ENCODE data around the gene REC8. TPM values are rescaled to one million over a fixed set of nuclear protein-coding genes. Genes with fewer than 3 reads are reported as not detected.
"Not testable (repeated sequence)": the region's sequence is repeated elsewhere in the genome, so short reads cannot be mapped to it uniquely, and the experiment has no call there.

REC8 gene
- total RNA-seq, 1 donor from 2014 or later: 10.1 TPM

DNA sequence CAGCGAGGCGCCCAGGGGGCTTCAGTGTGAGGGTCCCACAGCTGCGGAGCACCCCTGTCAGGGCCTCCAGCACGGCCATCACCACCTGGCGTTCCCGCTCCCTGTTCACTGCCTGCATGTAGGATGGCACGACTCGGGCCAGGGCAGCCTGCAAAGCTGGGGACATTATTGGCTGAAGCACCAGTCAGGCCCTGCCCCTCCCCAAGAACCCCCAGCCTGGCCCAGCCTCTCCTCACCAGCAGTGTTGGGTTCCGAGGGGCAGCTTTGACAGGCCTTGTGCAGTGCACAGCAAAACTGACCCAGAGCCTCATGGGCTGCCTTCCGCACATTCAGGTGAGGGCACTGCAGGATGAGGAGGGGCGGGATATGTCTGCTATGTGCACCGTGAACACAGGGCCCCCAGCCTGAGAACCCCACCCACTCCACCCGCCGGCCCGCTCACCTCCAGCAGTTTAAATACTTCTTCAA lies 11.2 kb downstream of the REC8 start:
- no peak for DNase-seq (ENCODE audit: low spot score)

GRCh38 chr14:24184104-24184970 lies 12.5 kb downstream of the REC8 start:
- no peak for DNase-seq (ENCODE audit: low spot score)

DNA sequence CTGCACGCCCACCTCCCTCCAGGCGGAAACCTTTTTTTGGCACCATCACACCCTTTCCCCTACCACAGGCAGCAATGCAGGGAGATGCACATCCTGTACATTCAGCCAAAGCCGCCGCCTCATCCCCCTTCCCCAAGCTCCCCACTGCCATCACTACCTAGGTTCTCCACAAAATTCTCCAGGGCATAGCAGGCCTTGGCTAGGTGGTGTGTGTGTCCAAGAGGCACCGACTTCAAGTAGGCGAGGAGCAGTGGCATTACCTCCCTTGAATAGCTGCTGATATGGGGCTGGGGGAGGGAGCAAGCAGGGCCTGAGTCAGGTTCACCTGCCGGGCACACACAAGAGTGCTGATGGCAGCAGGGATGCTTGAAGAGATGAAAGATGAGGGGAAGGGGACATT lies 13.1 kb downstream of the REC8 start:
- no peak for DNase-seq (ENCODE audit: low spot score)

GRCh38 chr14:24185741-24186140 lies 13.9 kb downstream of the REC8 start:
- DNase-seq (ENCODE audit: low spot score): no peak

- no peak for DNase-seq (ENCODE audit: low spot score)
Measured at GRCh38 chr14:24186831-24187538, 15.1 kb downstream of the REC8 start.

- no peak for DNase-seq (ENCODE audit: low spot score)
Measured at GRCh38 chr14:24187539-24187915, 15.6 kb downstream of the REC8 start.

GRCh38 chr14:24188251-24189058 lies 16.6 kb downstream of the REC8 start, which contains the start of gene IPO4:
IPO4 (minus strand) TSS chr14:24188816; CDS start chr14:24188787, 29 bp downstream.
- DNase-seq (ENCODE audit: low spot score): peak; percentile 98

DNA sequence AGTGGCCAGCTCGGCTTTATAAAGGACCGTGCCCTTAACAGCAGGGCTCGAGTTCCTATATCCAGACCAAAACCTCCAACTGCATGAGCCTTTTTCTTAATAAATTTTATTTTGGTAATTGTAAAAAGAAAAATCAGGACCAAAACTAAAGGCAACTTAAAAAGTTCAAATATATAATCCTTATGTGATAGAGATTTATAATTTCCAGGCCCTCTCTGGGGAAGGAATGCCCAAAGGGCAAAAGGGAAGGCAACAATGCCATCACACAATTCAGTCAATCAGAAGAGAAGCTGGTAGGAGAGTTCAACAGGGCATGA lies 17.1 kb downstream of the REC8 start:
- DNase-seq (ENCODE audit: low spot score): no peak

DNA sequence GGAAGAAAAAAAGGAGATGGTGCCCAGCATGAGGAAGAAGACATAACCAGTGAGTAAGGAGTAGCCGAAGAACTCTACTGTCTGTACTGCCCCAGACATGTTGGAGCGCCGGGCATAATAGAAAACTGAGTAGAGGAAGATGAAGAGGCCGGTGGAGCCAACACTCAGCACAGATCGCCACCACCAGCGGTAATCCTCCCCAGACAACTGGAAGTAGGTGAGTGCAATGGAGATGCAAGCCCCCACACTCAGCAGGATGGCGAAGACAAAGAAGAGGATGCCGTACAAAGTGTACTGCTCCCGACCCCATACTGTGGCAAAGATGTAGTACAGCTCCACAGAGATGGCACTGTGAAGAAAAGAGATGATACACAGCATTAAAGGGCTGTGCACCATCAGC lies 17.6 kb downstream of the REC8 start:
- no peak for DNase-seq (ENCODE audit: low spot score)

- no peak for DNase-seq (ENCODE audit: low spot score)
Measured at GRCh38 chr14:24190416-24190815, 18.5 kb downstream of the REC8 start.

- no peak for DNase-seq (ENCODE audit: low spot score)
Measured at GRCh38 chr14:24192933-24193332, 21.1 kb downstream of the REC8 start.

DNA sequence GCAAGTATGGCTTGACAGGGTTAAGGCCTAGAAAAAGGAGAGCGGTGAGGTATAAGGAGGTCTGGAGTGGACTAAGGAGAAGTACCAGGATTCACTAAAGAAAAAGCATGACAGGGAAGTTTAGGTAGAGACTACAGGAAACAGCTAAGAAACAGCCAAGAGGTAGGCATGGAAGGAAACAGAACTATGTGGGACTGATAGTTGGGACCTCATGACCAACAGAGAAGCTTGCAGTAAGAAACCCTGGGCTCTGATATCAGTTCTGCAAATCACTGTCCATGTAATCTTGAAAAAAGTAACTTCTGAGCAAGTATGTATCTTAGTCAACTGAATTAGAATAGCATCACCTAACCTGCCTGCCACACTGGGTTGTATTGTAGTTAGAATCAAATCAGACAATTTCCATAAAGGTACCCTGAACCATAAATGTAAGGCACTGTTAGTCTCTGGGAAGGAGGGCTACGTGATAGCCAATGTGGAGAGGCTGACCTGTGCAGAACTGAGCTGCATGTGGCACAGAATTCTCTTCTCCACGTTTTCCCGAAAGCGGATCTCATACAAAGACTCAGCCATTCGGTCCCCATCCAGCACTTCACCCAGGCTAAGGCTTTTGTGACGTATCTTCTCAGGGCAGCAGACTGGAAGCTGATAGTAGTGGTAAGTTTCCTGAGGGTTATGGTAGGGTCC lies 22.4 kb downstream of the REC8 start:
- DNase-seq (ENCODE audit: low spot score): no peak

- peak; percentile 14 for DNase-seq (ENCODE audit: low spot score)
Measured at GRCh38 chr14:24194873-24195185, 22.9 kb downstream of the REC8 start.

DNA sequence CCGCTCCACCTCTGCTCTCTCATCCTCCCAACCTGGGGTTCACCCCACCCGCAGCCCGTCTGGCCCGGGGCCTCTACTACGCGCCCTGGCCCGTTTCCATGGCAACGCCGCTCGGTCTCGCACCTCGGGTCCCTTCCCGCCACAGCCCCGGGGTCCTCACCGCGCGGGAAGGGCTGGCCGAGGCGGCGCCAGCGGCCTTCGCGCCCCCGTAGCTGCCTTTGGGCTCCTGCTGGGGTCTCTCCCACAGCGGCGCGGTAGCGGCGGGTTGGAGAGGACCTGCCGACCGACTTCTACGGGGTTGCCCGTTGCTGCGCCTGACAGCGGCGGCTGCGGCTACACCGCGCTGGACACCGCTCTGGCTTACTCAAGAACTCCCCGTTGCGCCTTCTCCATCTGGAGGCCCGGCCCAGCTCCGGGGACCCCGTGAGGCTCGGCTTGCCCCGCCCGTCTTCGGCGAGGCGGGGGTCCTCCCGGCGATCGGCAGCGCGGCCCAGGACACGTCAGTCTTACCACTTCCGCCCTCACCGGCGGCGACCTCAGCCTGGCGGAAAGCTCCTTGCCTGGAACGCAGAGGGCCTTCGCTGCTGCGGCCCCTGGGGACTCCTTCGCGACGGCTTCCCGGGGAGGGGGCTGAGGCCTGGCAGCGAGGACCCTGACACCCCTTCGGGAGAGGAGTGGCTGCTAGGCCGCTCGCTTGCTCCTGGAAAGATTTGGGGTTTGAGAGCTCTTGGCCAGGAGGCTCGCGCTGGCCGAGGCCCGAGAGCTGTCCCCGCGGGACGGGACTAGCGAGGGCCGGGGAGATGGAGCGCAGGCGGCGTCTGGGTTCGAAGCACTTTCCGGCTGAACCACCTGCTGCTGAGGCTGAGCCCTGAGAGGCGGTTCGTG lies 23.5 kb downstream of the REC8 start, which contains the start of gene TM9SF1:
Gene TM9SF1, minus strand, starts transcription at position 256 of the 885 bp plus-strand sequence. CDS start 422 bp downstream, outside the sequence.
- DNase-seq (ENCODE audit: low spot score): peak; percentile 92

DNA sequence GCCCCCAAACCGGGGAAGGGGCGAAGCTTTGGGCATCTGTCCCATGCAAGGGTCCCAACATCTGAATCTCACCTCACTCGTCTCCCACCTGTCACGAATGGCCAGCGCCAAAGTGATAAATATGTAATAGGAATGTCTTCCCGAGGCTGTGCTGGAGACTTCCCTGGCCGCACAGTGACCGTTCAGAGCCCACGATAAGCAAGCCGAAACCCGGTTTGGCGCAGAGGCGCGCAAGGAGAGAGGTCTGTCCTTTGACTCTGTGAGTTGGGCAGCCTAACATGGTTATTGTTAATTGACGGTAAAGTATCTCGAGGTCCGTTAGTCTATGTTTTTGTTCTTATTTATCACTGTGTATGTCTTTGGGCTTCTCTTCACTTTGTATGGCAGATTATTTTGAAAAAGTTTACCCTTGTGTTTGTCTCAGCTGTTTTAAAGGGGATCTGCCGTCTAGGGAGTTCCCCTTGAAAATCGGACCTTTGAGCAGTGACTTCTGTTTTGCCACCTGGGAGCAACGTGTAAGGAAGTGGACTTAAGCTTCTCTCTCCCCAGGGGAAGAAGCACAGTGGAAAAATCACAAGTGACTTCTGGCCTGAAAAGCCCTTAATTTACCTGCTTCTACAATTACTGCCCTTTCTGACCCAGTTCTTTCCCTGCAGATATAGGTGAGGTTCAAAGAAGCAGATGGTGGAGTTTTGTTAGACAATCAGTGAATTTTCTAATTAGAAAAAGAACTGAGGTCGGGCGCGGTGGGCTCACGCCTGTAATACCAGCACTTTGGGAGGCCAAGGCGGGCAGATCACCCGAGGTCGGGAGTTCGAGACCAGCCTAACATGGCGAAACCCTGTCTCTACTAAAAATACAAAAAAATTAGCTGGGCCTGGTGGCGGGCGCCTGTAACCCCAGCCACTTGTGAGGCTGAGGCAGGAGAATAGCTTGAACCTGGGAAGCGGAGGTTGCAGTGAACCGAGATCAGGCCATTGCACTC lies 24.5 kb downstream of the REC8 start:
- DNase-seq (ENCODE audit: low spot score): peak; percentile 13

DNA sequence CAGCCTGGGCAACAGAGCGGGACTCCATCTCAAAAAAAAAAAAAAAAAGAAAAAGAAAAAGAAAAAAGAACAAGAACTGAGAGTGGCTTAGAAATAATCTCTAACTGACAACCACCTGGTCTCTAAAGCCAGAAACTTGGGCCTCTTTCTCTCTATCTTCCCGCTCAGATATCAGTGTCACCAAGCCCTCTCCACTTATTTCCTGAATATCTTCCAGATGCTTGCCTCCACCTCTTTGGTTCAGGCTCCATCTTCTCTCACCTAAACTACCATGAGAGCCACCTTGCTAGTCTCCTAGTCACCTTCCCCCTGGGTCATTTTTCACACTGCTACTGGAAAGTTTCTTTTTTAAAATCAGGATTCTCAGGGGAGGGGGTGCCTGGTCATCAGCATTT lies 25.2 kb downstream of the REC8 start:
- no peak for DNase-seq (ENCODE audit: low spot score)

DNA sequence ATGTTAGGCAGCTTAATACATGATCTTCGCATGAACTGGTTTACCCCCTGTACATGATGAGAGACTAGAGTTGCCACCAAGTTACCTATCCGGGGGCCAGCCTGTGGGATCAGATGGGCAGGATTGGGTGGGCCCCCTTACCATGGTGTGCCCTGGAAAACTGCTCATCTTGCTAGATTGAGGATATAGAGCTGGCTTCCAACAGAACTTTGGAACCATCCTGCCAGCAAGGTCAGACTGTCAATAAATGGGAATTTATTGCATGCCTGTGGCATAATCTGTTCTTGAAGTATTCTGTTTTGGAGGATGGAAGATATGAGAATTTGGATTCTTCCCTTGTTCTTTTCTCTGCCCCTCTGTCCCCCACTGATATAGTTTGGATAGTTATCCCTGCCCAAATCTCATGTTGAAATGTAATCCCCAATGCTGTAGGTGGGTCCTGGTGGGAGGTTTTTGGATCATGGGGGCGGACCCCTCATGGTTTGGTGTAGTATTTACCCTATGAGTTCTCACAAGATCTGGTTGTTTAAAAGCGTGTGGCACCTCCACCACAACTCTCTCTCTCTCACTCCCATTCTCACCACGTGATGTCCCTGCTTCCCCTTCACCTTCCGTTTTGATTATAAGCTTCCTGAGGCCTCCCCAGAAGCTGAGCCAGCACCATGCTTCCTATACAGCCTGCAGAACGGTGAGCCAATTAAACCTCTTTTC lies 27.1 kb downstream of the REC8 start:
- DNase-seq (ENCODE audit: low spot score): no peak

DNA sequence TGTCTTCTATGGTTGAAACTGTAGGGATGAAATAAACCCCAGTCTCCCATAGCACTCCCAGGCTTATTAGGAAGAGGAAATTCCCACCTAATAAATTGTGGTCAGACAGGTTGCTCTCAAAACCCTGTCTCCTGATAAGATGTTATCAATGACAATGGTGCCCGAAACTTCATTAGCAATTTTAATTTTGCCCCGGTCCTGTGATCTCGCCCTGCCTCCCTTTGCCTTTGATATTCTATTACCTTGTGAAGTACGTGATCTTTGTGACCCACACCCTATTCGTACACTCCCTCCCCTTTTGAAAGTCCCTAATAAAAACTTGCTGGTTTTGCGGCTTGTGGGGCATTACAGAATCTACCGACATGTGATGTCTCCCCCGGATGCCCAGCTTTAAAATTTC lies 30.7 kb downstream of the REC8 start:
- DNase-seq (ENCODE audit: low spot score): not testable (repeated sequence)
